Astrocyte (in vitro differentiated cells and primary cell): ENCODE results near the gene HDAC6. TPM values are rescaled to one million over a fixed set of nuclear protein-coding genes. Genes with fewer than 3 reads are reported as not detected.

Experiments used
- DNase-seq: peaks from one replicate; pipeline ENCODE4 v3.0.0-alpha.2; 2010; ENCODE audit warnings: low read depth
- FAIRE-seq: peaks from 2 replicates; lab custom pipeline; 2011; peaks lifted over from hg19 to GRCh38; lab: Jason Lieb, UNC
- H2AFZ ChIP-seq: 2 replicates; pipeline ENCODE4 v1.6.0; 2012; ENCODE audit warnings: low read depth, low read length, inconsistent platforms
- H3K27ac ChIP-seq: 2 replicates; pipeline ENCODE4 v1.5.1; 2011; ENCODE audit warnings: low read depth, low read length, inconsistent platforms
- H3K27me3 ChIP-seq: 2 replicates; pipeline ENCODE4 v1.6.0; 2011; ENCODE audit warnings: low read length, inconsistent platforms; ENCODE audit not compliant: insufficient read depth
- H3K36me3 ChIP-seq: 2 replicates; pipeline ENCODE4 v1.5.1; 2011; ENCODE audit warnings: low read length, inconsistent platforms; ENCODE audit not compliant: insufficient read depth
- H3K4me1 ChIP-seq: 2 replicates; pipeline ENCODE4 v1.5.1; 2011; ENCODE audit warnings: low read length, inconsistent platforms; ENCODE audit not compliant: insufficient read depth
- H3K4me2 ChIP-seq: 2 replicates; pipeline ENCODE4 v1.6.0; 2012; ENCODE audit warnings: low read length, inconsistent platforms
- H3K4me3 ChIP-seq: 2 replicates; pipeline ENCODE4 v1.5.1; 2011; ENCODE audit warnings: low read depth, mild to moderate bottlenecking, low read length, inconsistent platforms; ENCODE audit not compliant: insufficient read depth
- H3K79me2 ChIP-seq: 2 replicates; pipeline ENCODE4 v1.6.0; 2012; ENCODE audit warnings: mild to moderate bottlenecking, low read length, inconsistent platforms; ENCODE audit not compliant: insufficient read depth
- H3K9ac ChIP-seq: 2 replicates; pipeline ENCODE4 v1.6.0; 2012; ENCODE audit warnings: mild to moderate bottlenecking, low read length, inconsistent platforms
- H3K9me3 ChIP-seq: 2 replicates; pipeline ENCODE4 v1.5.1; 2012; ENCODE audit warnings: low read depth, mild to moderate bottlenecking, low read length, inconsistent platforms; ENCODE audit not compliant: insufficient read depth
- H4K20me1 ChIP-seq: 2 replicates; pipeline ENCODE4 v1.6.0; 2012; ENCODE audit warnings: low read length, inconsistent platforms; ENCODE audit not compliant: insufficient read depth
- H3K27ac Mint-ChIP-seq: one replicate; pipeline ENCODE4 v1.8.0; 2021; ENCODE audit warnings: mild to moderate bottlenecking, mixed read lengths; ENCODE audit not compliant: unreplicated experiment
- H3K27me3 Mint-ChIP-seq: one replicate; pipeline ENCODE4 v1.8.0; 2021; ENCODE audit warnings: low read depth, mixed read lengths; ENCODE audit not compliant: unreplicated experiment
- H3K36me3 Mint-ChIP-seq: one replicate; pipeline ENCODE4 v1.8.0; 2021; ENCODE audit warnings: low read depth, mixed read lengths; ENCODE audit not compliant: unreplicated experiment
- H3K4me1 Mint-ChIP-seq: one replicate; pipeline ENCODE4 v1.8.0; 2021; ENCODE audit warnings: low read depth, mixed read lengths; ENCODE audit not compliant: unreplicated experiment
- H3K4me3 Mint-ChIP-seq: one replicate; pipeline ENCODE4 v1.8.0; 2021; ENCODE audit warnings: mild to moderate bottlenecking, moderate library complexity, mixed read lengths; ENCODE audit not compliant: unreplicated experiment
- H3K9me3 Mint-ChIP-seq: one replicate; pipeline ENCODE4 v1.8.0; 2021; ENCODE audit warnings: mild to moderate bottlenecking, mixed read lengths; ENCODE audit not compliant: unreplicated experiment
- EZH2 ChIP-seq: IDR thresholded peaks from 2 replicates; pipeline ENCODE4 v1.6.1; 2012; ENCODE audit warnings: mild to moderate bottlenecking, low read length, inconsistent platforms; ENCODE audit not compliant: insufficient read depth
- total RNA-seq: library from RNA; stranded (reverse); gene quantifications from 2 replicates; pipeline ENCODE4 v1.2.1, GENCODE V29; 2021
- TF ChIP-seq, protein P1 (sequence below): IDR thresholded peaks from 2 replicates; pipeline ENCODE4 v1.5.1; 2011; ENCODE audit warnings: low read depth, mild to moderate bottlenecking, inconsistent platforms, low read length, moderate library complexity; ENCODE audit not compliant: insufficient read depth

The HDAC6 gene
- total RNA-seq, 1 donor from 2014 or later: 59.2 TPM

GRCh38 chrX:48826876-48827653 is 25.2 kb downstream of the HDAC6 start:
- no peak overlapping the region for H3K9ac ChIP-seq
- DNase-seq: no peak
- no peak overlapping the region for H3K4me3 ChIP-seq
- H3K4me2 ChIP-seq: no peak overlapping the region
- TF ChIP-seq EZH2: no peak
- TF ChIP-seq, protein P1, sequence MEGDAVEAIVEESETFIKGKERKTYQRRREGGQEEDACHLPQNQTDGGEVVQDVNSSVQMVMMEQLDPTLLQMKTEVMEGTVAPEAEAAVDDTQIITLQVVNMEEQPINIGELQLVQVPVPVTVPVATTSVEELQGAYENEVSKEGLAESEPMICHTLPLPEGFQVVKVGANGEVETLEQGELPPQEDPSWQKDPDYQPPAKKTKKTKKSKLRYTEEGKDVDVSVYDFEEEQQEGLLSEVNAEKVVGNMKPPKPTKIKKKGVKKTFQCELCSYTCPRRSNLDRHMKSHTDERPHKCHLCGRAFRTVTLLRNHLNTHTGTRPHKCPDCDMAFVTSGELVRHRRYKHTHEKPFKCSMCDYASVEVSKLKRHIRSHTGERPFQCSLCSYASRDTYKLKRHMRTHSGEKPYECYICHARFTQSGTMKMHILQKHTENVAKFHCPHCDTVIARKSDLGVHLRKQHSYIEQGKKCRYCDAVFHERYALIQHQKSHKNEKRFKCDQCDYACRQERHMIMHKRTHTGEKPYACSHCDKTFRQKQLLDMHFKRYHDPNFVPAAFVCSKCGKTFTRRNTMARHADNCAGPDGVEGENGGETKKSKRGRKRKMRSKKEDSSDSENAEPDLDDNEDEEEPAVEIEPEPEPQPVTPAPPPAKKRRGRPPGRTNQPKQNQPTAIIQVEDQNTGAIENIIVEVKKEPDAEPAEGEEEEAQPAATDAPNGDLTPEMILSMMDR: no peak
- no peaks in the 10 kb centered on the region for H3K9me3 ChIP-seq
- no peaks in the 10 kb centered on the region for H4K20me1 ChIP-seq
- no peak for FAIRE-seq
- H3K36me3 ChIP-seq: no peaks in the 10 kb centered on the region
- H2AFZ ChIP-seq: no peak overlapping the region
- Mint-ChIP-seq H3K36me3 (peaks cover 7% of the 10 kb centered on the region), H3K27me3 (peaks cover 9% of the 10 kb centered on the region), H3K4me1 (no peaks in the 10 kb centered on the region), H3K9me3 (no peaks in the 10 kb centered on the region), H3K27ac (no peak overlapping the region), H3K4me3 (no peak overlapping the region)
- H3K4me1 ChIP-seq: no peaks in the 10 kb centered on the region
- H3K27me3 ChIP-seq: no peaks in the 10 kb centered on the region
- no peak overlapping the region for H3K27ac ChIP-seq
- H3K79me2 ChIP-seq: no peaks in the 10 kb centered on the region

- Histone ChIP-seq H3K9me3 (no peaks in the 10 kb centered on the region), H3K4me2 (no peak overlapping the region), H3K27ac (no peak overlapping the region), H3K9ac (no peak overlapping the region), H3K4me1 (no peaks in the 10 kb centered on the region), H3K27me3 (no peaks in the 10 kb centered on the region), H3K79me2 (no peaks in the 10 kb centered on the region), H3K4me3 (no peak overlapping the region), H2AFZ (no peak overlapping the region), H3K36me3 (no peaks in the 10 kb centered on the region), H4K20me1 (no peaks in the 10 kb centered on the region)
- Mint-ChIP-seq H3K27me3 (peaks cover 11% of the 10 kb centered on the region), H3K36me3 (peaks cover 7% of the 10 kb centered on the region), H3K4me3 (no peak overlapping the region), H3K27ac (no peak overlapping the region), H3K4me1 (no peaks in the 10 kb centered on the region), H3K9me3 (no peaks in the 10 kb centered on the region)
- FAIRE-seq (no peak), DNase-seq (no peak)
- TF ChIP-seq, protein P1: no peak
- TF ChIP-seq EZH2: no peak
Measured at GRCh38 chrX:48827654-48827968, 25.7 kb downstream of the HDAC6 start.
